ENCODE data around the gene GIPC2. TPM values are rescaled to one million over a fixed set of nuclear protein-coding genes. Genes with fewer than 3 reads are reported as not detected.
"Not testable (repeated sequence)": the region's sequence is repeated elsewhere in the genome, so short reads cannot be mapped to it uniquely, and the experiment has no call there.

GIPC2 gene
- total and polyA plus RNA-seq, 9 of the 15 experiments (the other 6 are each of a cell fraction or from before 2014, with no cell fraction given), result 0.01 to 0.05 (median 0.04) TPM; not detected in 3

GRCh38 chr1:78021134-78021533 is 24.6 kb upstream of the GIPC2 start:
- H3K9ac ChIP-seq (ENCODE audit: insufficient read depth in 1 of 2, low read depth in 2 of 2, low read length in 2 of 2); H3K9me1 ChIP-seq (ENCODE audit: control insufficient read depth, insufficient read depth, low read length); FAIRE-seq; H3K4me2 ChIP-seq (ENCODE audit: insufficient read depth, low read length); H3K27me3 ChIP-seq (ENCODE audit: control insufficient read depth in 2 of 2, insufficient read depth in 2 of 2, low read length in 2 of 2); DNase-seq (ENCODE audit: extremely low read depth in 1 of 4, low spot score in 3 of 4); in situ Hi-C loops (cut with MboI); H3K9me3 ChIP-seq (replicated peaks; ENCODE audit: control insufficient read depth, insufficient read depth, low read depth, low read length); CTCF ChIA-PET (ENCODE audit: low intra/inter-chr PET ratio); H3K4me1 ChIP-seq (replicated peaks in 1 of 2; ENCODE audit: control insufficient read depth in 2 of 2, insufficient read depth in 2 of 2, low read length in 2 of 2); H3K27ac ChIP-seq (ENCODE audit: extremely low read depth, low read depth, low read length); H3K4me3 ChIP-seq; H3K79me2 ChIP-seq (ENCODE audit: control insufficient read depth, insufficient read depth, low read length); BruUV-seq (replicated peaks); H2AFZ ChIP-seq (ENCODE audit: low read depth, low read length); intact Hi-C loops (cut with micrococcal nuclease); H4K20me1 ChIP-seq (replicated peaks; ENCODE audit: control insufficient read depth, insufficient read depth, low read length); ATAC-seq: not testable (repeated sequence)
- POLR2A ChIA-PET, result interaction anchor here (0.6 kb wide), 1 partner anchor 28 kb away, joined by 3 read pairs; no protein-coding TSS in a partner anchor
- WGBS (ENCODE audit: insufficient coverage, low coverage, missing lambda C conversion rate), result 61% methylated on average over 3 of the region's 4 CpGs
- peaks cover 18% of the 10 kb centered on the region; the same call in 2 of the 3 replicates for H3K36me3 ChIP-seq (ENCODE audit: control insufficient read depth, insufficient read depth, low read length)
- TF ChIP-seq BCOR (IDR thresholded peaks at IDR 0.05), result peak; percentile 62
- peak; percentile 56; the same call in 1 of the 2 replicates for TF ChIP-seq SMARCA5 (IDR thresholded peaks at IDR 0.05)
- peak; percentile 54 for TF ChIP-seq ZNF146 (CRISPR knock-in tag; IDR thresholded peaks at IDR 0.05; ENCODE audit: unreplicated experiment)

GRCh38 chr1:78029793-78030192 is 16.0 kb upstream of the GIPC2 start:
- no peak overlapping the region for H3K9ac ChIP-seq (ENCODE audit: insufficient read depth in 1 of 2, low read depth in 2 of 2, low read length in 2 of 2)
- intact Hi-C loops (cut with micrococcal nuclease) (no loop called here), in situ Hi-C loops (cut with MboI) (no loop called here)
- no peak for FAIRE-seq
- no peaks in the 10 kb centered on the region for H3K9me1 ChIP-seq (ENCODE audit: control insufficient read depth, insufficient read depth, low read length)
- no peaks in the 10 kb centered on the region for H3K27me3 ChIP-seq (ENCODE audit: control insufficient read depth in 2 of 2, insufficient read depth in 2 of 2, low read length in 2 of 2)
- no peak overlapping the region for H2AFZ ChIP-seq (ENCODE audit: low read depth, low read length)
- no peak for ATAC-seq
- POLR2A ChIA-PET, result no interaction called here
- H3K36me3 ChIP-seq (ENCODE audit: control insufficient read depth, insufficient read depth, low read length), result no peaks in the 10 kb centered on the region
- H3K4me2 ChIP-seq (ENCODE audit: insufficient read depth, low read length), result no peak overlapping the region
- BruUV-seq (replicated peaks), result no TSS peak
- H3K4me3 ChIP-seq, result no peak overlapping the region
- no peaks in the 10 kb centered on the region for H3K79me2 ChIP-seq (ENCODE audit: control insufficient read depth, insufficient read depth, low read length)
- no peaks in the 10 kb centered on the region for H3K9me3 ChIP-seq (replicated peaks; ENCODE audit: control insufficient read depth, insufficient read depth, low read depth, low read length)
- H3K4me1 ChIP-seq (replicated peaks in 1 of 2; ENCODE audit: control insufficient read depth in 2 of 2, insufficient read depth in 2 of 2, low read length in 2 of 2), result peaks cover 0 to 11% of the 10 kb centered on the region in 2 experiments; a peak in 2 of 5 replicates
- H3K27ac ChIP-seq (ENCODE audit: extremely low read depth, low read depth, low read length), result no peak overlapping the region
- no peaks in the 10 kb centered on the region for H4K20me1 ChIP-seq (replicated peaks; ENCODE audit: control insufficient read depth, insufficient read depth, low read length)
- 71% methylated on average over 4 of the region's 4 CpGs for WGBS (ENCODE audit: insufficient coverage, low coverage, missing lambda C conversion rate)
- no peak for DNase-seq (ENCODE audit: extremely low read depth in 1 of 4, low spot score in 3 of 4)
- TF ChIP-seq BRF1 (IDR thresholded peaks at IDR 0.05; ENCODE audit: borderline replicate concordance, extremely low read depth, insufficient read length) (no peak), HEY1 (CRISPR knock-in tag; IDR thresholded peaks at IDR 0.05; ENCODE audit: borderline replicate concordance) (no peak), CREBBP (IDR thresholded peaks at IDR 0.05; ENCODE audit: low read depth, low read length) (no peak), KDM2B (CRISPR knock-in tag; IDR thresholded peaks at IDR 0.05) (no peak), ZNF3 (CRISPR knock-in tag; IDR thresholded peaks at IDR 0.05) (no peak), ATF1 (CRISPR knock-in tag; IDR thresholded peaks at IDR 0.05) (no peak), ATF1 (tag; IDR thresholded peaks at IDR 0.05) (no peak), ZNF717 (CRISPR knock-in tag; IDR thresholded peaks at IDR 0.05) (no peak), ZNF184 (CRISPR knock-in tag; IDR thresholded peaks at IDR 0.05) (no peak), PHTF2 (CRISPR knock-in tag; IDR thresholded peaks at IDR 0.05) (no peak), SIRT6 (IDR thresholded peaks at IDR 0.05; ENCODE audit: low read depth, low read length) (no peak), PHF20 (IDR thresholded peaks at IDR 0.05; ENCODE audit: partially characterized antibody) (no peak)
- CTCF ChIA-PET (ENCODE audit: low intra/inter-chr PET ratio), result no interaction called here

Measured in K562 (cell line).